ENCODE data around the gene DDIT4. TPM values are rescaled to one million over a fixed set of nuclear protein-coding genes. Genes with fewer than 3 reads are reported as not detected.
A peak's percentile ranks its signal among the peaks of the same experiment; 100 is the strongest.
"Not testable (repeated sequence)": the region's sequence is repeated elsewhere in the genome, so short reads cannot be mapped to it uniquely, and the experiment has no call there.

Gene DDIT4
- 134 TPM for polyA plus RNA-seq (2013, experiment 1 of 4)
- polyA plus RNA-seq (2013, experiment 2 of 4): 102 TPM
- 101 TPM for polyA plus RNA-seq (2013, experiment 3 of 4)
- polyA plus RNA-seq (2013, experiment 4 of 4): 107 TPM

- H3K27ac ChIP-seq (ENCODE audit: insufficient read depth, low read depth, low read length, poor library complexity, severe bottlenecking): peak within 1 kb of the TSS; percentile 96
- H3K4me3 ChIP-seq (ENCODE audit: insufficient read depth, low read depth, low read length): peak within 1 kb of the TSS; percentile 91
- H3K27me3 ChIP-seq (ENCODE audit: control insufficient read depth, insufficient read depth, low read length, poor library complexity, severe bottlenecking): no peaks in the 10 kb centered on the region
- WGBS, 2 experiments: 0% methylated on average over 67 of the region's 67 CpGs
- H3K9me3 ChIP-seq (ENCODE audit: control insufficient read depth, low read length): no peaks in the 10 kb centered on the region
- H3K4me1 ChIP-seq (ENCODE audit: control insufficient read depth, insufficient read depth, low read length): peaks cover 33% of the 10 kb centered on the region
- peaks cover 5% of the 10 kb centered on the region for H3K36me3 ChIP-seq (ENCODE audit: control insufficient read depth, insufficient read depth, low read length)
Measured at GRCh38 chr10:72273410-72274212, at the start of gene DDIT4. TSS of gene DDIT4 (plus strand) at chr10:72273924. CDS start at chr10:72274217, 293 bp downstream.

- H3K9me3 ChIP-seq (ENCODE audit: control insufficient read depth, low read length); H3K36me3 ChIP-seq (ENCODE audit: control insufficient read depth, insufficient read depth, low read length); H3K4me3 ChIP-seq (ENCODE audit: insufficient read depth, low read depth, low read length); H3K27me3 ChIP-seq (ENCODE audit: control insufficient read depth, insufficient read depth, low read length, poor library complexity, severe bottlenecking); H3K27ac ChIP-seq (ENCODE audit: insufficient read depth, low read depth, low read length, poor library complexity, severe bottlenecking); H3K4me1 ChIP-seq (ENCODE audit: control insufficient read depth, insufficient read depth, low read length): not testable (repeated sequence)
- 93% methylated on average over 6 of the region's 6 CpGs for WGBS, 2 experiments
Measured at GRCh38 chr10:72224191-72224590, 49.5 kb upstream of the DDIT4 start.

GRCh38 chr10:72226418-72227027 is 47.2 kb upstream of the DDIT4 start:
- Histone ChIP-seq H3K27me3 (ENCODE audit: control insufficient read depth, insufficient read depth, low read length, poor library complexity, severe bottlenecking) (no peaks in the 10 kb centered on the region), H3K4me1 (ENCODE audit: control insufficient read depth, insufficient read depth, low read length) (peaks cover 9% of the 10 kb centered on the region), H3K36me3 (ENCODE audit: control insufficient read depth, insufficient read depth, low read length) (peaks cover 7% of the 10 kb centered on the region), H3K9me3 (ENCODE audit: control insufficient read depth, low read length) (no peaks in the 10 kb centered on the region), H3K27ac (ENCODE audit: insufficient read depth, low read depth, low read length, poor library complexity, severe bottlenecking) (no peak overlapping the region), H3K4me3 (ENCODE audit: insufficient read depth, low read depth, low read length) (no peak overlapping the region)
- WGBS, 2 experiments: 93 to 94% methylated on average over 6 of the region's 6 CpGs

GRCh38 chr10:72227826-72228225 is 45.9 kb upstream of the DDIT4 start:
- Histone ChIP-seq H3K9me3 (ENCODE audit: control insufficient read depth, low read length) (no peaks in the 10 kb centered on the region), H3K36me3 (ENCODE audit: control insufficient read depth, insufficient read depth, low read length) (peaks cover 9% of the 10 kb centered on the region), H3K27ac (ENCODE audit: insufficient read depth, low read depth, low read length, poor library complexity, severe bottlenecking) (no peak overlapping the region), H3K4me1 (ENCODE audit: control insufficient read depth, insufficient read depth, low read length) (peaks cover 9% of the 10 kb centered on the region), H3K4me3 (ENCODE audit: insufficient read depth, low read depth, low read length) (no peak overlapping the region), H3K27me3 (ENCODE audit: control insufficient read depth, insufficient read depth, low read length, poor library complexity, severe bottlenecking) (no peaks in the 10 kb centered on the region)
- 87 to 92% methylated on average over 6 of the region's 6 CpGs for WGBS, 2 experiments

- Histone ChIP-seq H3K9me3 (ENCODE audit: control insufficient read depth, low read length) (no peaks in the 10 kb centered on the region), H3K27ac (ENCODE audit: insufficient read depth, low read depth, low read length, poor library complexity, severe bottlenecking) (no peak overlapping the region), H3K4me3 (ENCODE audit: insufficient read depth, low read depth, low read length) (no peak overlapping the region), H3K4me1 (ENCODE audit: control insufficient read depth, insufficient read depth, low read length) (peaks cover 9% of the 10 kb centered on the region), H3K36me3 (ENCODE audit: control insufficient read depth, insufficient read depth, low read length) (peaks cover 14% of the 10 kb centered on the region), H3K27me3 (ENCODE audit: control insufficient read depth, insufficient read depth, low read length, poor library complexity, severe bottlenecking) (no peaks in the 10 kb centered on the region)
- 84% methylated on average over 2 of the region's 2 CpGs for WGBS, 2 experiments
Measured at GRCh38 chr10:72228318-72228751, 45.4 kb upstream of the DDIT4 start.

- Histone ChIP-seq H3K36me3 (ENCODE audit: control insufficient read depth, insufficient read depth, low read length) (peaks cover 23% of the 10 kb centered on the region), H3K27ac (ENCODE audit: insufficient read depth, low read depth, low read length, poor library complexity, severe bottlenecking) (no peak overlapping the region), H3K27me3 (ENCODE audit: control insufficient read depth, insufficient read depth, low read length, poor library complexity, severe bottlenecking) (no peaks in the 10 kb centered on the region), H3K9me3 (ENCODE audit: control insufficient read depth, low read length) (no peaks in the 10 kb centered on the region), H3K4me3 (ENCODE audit: insufficient read depth, low read depth, low read length) (no peak overlapping the region), H3K4me1 (ENCODE audit: control insufficient read depth, insufficient read depth, low read length) (peaks cover 9% of the 10 kb centered on the region)
- 92 to 96% methylated on average over 7 of the region's 8 CpGs for WGBS, 2 experiments
Measured at GRCh38 chr10:72229261-72230251, 44.2 kb upstream of the DDIT4 start.

GRCh38 chr10:72233621-72234020 is 40.1 kb upstream of the DDIT4 start:
- Histone ChIP-seq H3K36me3 (ENCODE audit: control insufficient read depth, insufficient read depth, low read length) (peaks cover 26% of the 10 kb centered on the region), H3K27me3 (ENCODE audit: control insufficient read depth, insufficient read depth, low read length, poor library complexity, severe bottlenecking) (no peaks in the 10 kb centered on the region), H3K9me3 (ENCODE audit: control insufficient read depth, low read length) (no peaks in the 10 kb centered on the region), H3K27ac (ENCODE audit: insufficient read depth, low read depth, low read length, poor library complexity, severe bottlenecking) (no peak overlapping the region), H3K4me3 (ENCODE audit: insufficient read depth, low read depth, low read length) (no peak overlapping the region), H3K4me1 (ENCODE audit: control insufficient read depth, insufficient read depth, low read length) (no peaks in the 10 kb centered on the region)

GRCh38 chr10:72234560-72235095 is 39.1 kb upstream of the DDIT4 start:
- WGBS, 2 experiments: 96% methylated on average over 6 of the region's 6 CpGs
- H3K4me3 ChIP-seq (ENCODE audit: insufficient read depth, low read depth, low read length): no peak overlapping the region
- no peak overlapping the region for H3K27ac ChIP-seq (ENCODE audit: insufficient read depth, low read depth, low read length, poor library complexity, severe bottlenecking)
- H3K27me3 ChIP-seq (ENCODE audit: control insufficient read depth, insufficient read depth, low read length, poor library complexity, severe bottlenecking): no peaks in the 10 kb centered on the region
- H3K9me3 ChIP-seq (ENCODE audit: control insufficient read depth, low read length): no peaks in the 10 kb centered on the region
- H3K36me3 ChIP-seq (ENCODE audit: control insufficient read depth, insufficient read depth, low read length): peaks cover 26% of the 10 kb centered on the region
- no peaks in the 10 kb centered on the region for H3K4me1 ChIP-seq (ENCODE audit: control insufficient read depth, insufficient read depth, low read length)

GRCh38 chr10:72235544-72236279 is 38.0 kb upstream of the DDIT4 start:
- WGBS, 2 experiments: 93 to 95% methylated on average over 5 to 6 of the region's 6 CpGs

More at GRCh38 chr10:72235544-72236279, 38.0 kb upstream of the DDIT4 start:
- no peaks in the 10 kb centered on the region for H3K27me3 ChIP-seq (ENCODE audit: control insufficient read depth, insufficient read depth, low read length, poor library complexity, severe bottlenecking)
- no peaks in the 10 kb centered on the region for H3K4me1 ChIP-seq (ENCODE audit: control insufficient read depth, insufficient read depth, low read length)
- H3K4me3 ChIP-seq (ENCODE audit: insufficient read depth, low read depth, low read length): no peak overlapping the region
- no peaks in the 10 kb centered on the region for H3K9me3 ChIP-seq (ENCODE audit: control insufficient read depth, low read length)
- no peak overlapping the region for H3K27ac ChIP-seq (ENCODE audit: insufficient read depth, low read depth, low read length, poor library complexity, severe bottlenecking)
- peaks cover 19% of the 10 kb centered on the region for H3K36me3 ChIP-seq (ENCODE audit: control insufficient read depth, insufficient read depth, low read length)

Data from ectodermal cell (in vitro differentiated cells).